Keratinocyte (primary cell): ENCODE data around the gene PTPRN2. TPM values are rescaled to one million over a fixed set of nuclear protein-coding genes. Genes with fewer than 3 reads are reported as not detected.

ENCODE experiments used
- DNase-seq: peaks from one replicate; pipeline ENCODE4 v3.0.0-alpha.2; 2011; ENCODE audit warnings: low read depth, missing footprints, low spot score
- FAIRE-seq: peaks from 2 replicates; lab custom pipeline; 2011; peaks lifted over from hg19 to GRCh38; lab: Jason Lieb, UNC
- H2AFZ ChIP-seq: 2 replicates; pipeline ENCODE4 v1.6.0; 2012; ENCODE audit warnings: low read length, control low read depth, inconsistent platforms; ENCODE audit not compliant: control insufficient read depth
- H3K27ac ChIP-seq: 2 replicates; pipeline ENCODE4 v1.5.1; 2011; ENCODE audit warnings: low read length; ENCODE audit not compliant: control insufficient read depth, insufficient read depth
- H3K27me3 ChIP-seq: 3 replicates; pipeline ENCODE4 v1.6.0; 2011; ENCODE audit warnings: low read length; ENCODE audit not compliant: control insufficient read depth, insufficient read depth; ENCODE audit errors: extremely low read depth
- H3K36me3 ChIP-seq, 2 experiments: 2 replicates in 1 of 2; 3 replicates in 1 of 2; pipeline ENCODE4 v1.5.1; 2011; ENCODE audit warnings: low read length in 2 of 2, mild to moderate bottlenecking in 1 of 2; ENCODE audit not compliant: control insufficient read depth in 2 of 2, insufficient read depth in 2 of 2; ENCODE audit errors: extremely low read depth in 1 of 2
- H3K4me1 ChIP-seq: 3 replicates; pipeline ENCODE4 v1.5.1; 2011; ENCODE audit warnings: low read length; ENCODE audit not compliant: control insufficient read depth, insufficient read depth; ENCODE audit errors: extremely low read depth
- H3K4me2 ChIP-seq: 3 replicates; pipeline ENCODE4 v1.6.0; 2011; ENCODE audit warnings: low read depth, low read length; ENCODE audit not compliant: control insufficient read depth, insufficient read depth; ENCODE audit errors: extremely low read depth
- H3K4me3 ChIP-seq, 3 experiments: fragments of 200-600 bp in 1 of 3; sonication (generic) in 1 of 3; 2 replicates in 2 of 3; 3 replicates in 1 of 3; pipeline ENCODE4 v1.5.1; 2011 to 2016; ENCODE audit warnings: low read length in 3 of 3, mild to moderate bottlenecking in 3 of 3, control low read depth in 2 of 3, inconsistent platforms in 1 of 3, low read depth in 1 of 3, mixed read lengths in 1 of 3, mixed run types in 1 of 3, moderate library complexity in 1 of 3; ENCODE audit not compliant: control insufficient read depth in 2 of 3, insufficient read depth in 2 of 3; ENCODE audit errors: extremely low read depth in 1 of 3
- H3K79me2 ChIP-seq: 2 replicates; pipeline ENCODE4 v1.6.0; 2012; ENCODE audit warnings: low read length; ENCODE audit not compliant: control insufficient read depth, insufficient read depth
- H3K9ac ChIP-seq: 3 replicates; pipeline ENCODE4 v1.6.0; 2011; ENCODE audit warnings: low read length; ENCODE audit not compliant: control insufficient read depth, insufficient read depth; ENCODE audit errors: extremely low read depth
- H3K9me1 ChIP-seq: 3 replicates; pipeline ENCODE4 v1.6.0; 2011; ENCODE audit warnings: low read length; ENCODE audit not compliant: control insufficient read depth, insufficient read depth; ENCODE audit errors: extremely low read depth
- H3K9me3 ChIP-seq: 2 replicates; pipeline ENCODE4 v1.5.1; 2012; ENCODE audit warnings: low read depth, low read length; ENCODE audit not compliant: control insufficient read depth
- H4K20me1 ChIP-seq: 3 replicates; pipeline ENCODE4 v1.6.0; 2011; ENCODE audit warnings: low read length; ENCODE audit not compliant: control insufficient read depth, insufficient read depth; ENCODE audit errors: extremely low read depth
- EZH2 ChIP-seq: IDR thresholded peaks from one replicate; pipeline ENCODE4 v1.6.1; 2012; ENCODE audit warnings: inconsistent platforms, mild to moderate bottlenecking, low read length, moderate library complexity
- dilution Hi-C: fragments of 300-500 bp; cut with MboI; formaldehyde crosslinking; loops from one replicate; pipeline ENCODE4 v1.7.0; 2020; ENCODE audit warnings: low sequenced_read_pairs; ENCODE audit not compliant: extremely low pct_ligation_motif_present
- polyA plus RNA-seq, 5 experiments: library from polyadenylated mRNA; depleted of rRNA in 3 of 5; stranded (reverse) in 3 of 5; stranded (forward) in 1 of 5; unstranded in 1 of 5; fragments of >200 nt; gene quantifications; 1 replicate in 1 of 5; 2 replicates in 3 of 5; 3 replicates in 1 of 5; pipeline versions ENCODE4 v1.2.1 to v1.2.3, GENCODE V29; 2011 to 2012; ENCODE audit warnings: missing spikeins in 2 of 5, low read depth in 1 of 5, low replicate concordance in 1 of 5
- TF ChIP-seq, protein P1 (sequence below), 3 experiments: IDR thresholded peaks in 1 of 3; conservative IDR thresholded peaks in 1 of 3; optimal IDR thresholded peaks in 1 of 3; 2 replicates in 2 of 3; 3 replicates in 1 of 3; pipeline versions ENCODE3 to v1.5.1; 2011; ENCODE audit warnings: low read length in 3 of 3, mild to moderate bottlenecking in 3 of 3, moderate library complexity in 2 of 3, control low read depth in 1 of 3, inconsistent platforms in 1 of 3; ENCODE audit not compliant: insufficient read depth in 2 of 3; ENCODE audit errors: extremely low read depth in 1 of 3

PTPRN2 gene
- polyA plus RNA-seq, 1 donor (not counting 4 experiments of a cell fraction or from before 2014, with no cell fraction given): not detected

DNA sequence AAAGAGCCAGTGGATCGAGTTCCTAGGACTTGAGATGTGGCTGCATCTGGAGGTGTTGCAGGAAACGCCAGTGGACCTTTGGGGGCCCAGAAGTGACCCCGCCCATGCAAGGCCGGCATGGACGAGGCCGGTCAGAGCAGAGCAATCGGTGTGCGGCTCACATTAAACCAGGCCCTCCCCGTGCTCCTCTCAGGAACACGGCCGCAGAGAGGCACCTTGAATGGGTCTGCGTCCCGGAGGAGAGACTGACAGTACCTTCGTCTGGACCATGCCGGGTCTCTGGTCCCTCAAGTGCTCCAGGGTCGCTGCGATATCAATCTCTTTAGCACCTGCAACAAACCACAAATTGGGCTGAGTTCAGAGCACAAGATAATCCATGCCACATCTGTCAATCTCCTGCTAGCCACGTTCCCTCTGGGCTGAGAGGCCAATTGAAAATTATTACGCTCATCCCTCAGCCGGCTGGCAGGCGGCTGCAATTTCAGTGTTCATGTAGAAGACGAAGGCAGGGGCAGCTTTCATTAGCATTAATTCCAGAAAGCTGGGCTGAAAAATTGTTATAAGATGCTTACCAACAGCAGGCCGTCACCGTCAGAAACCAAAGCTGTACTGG is 1038.8 kb downstream of the PTPRN2 start:
- Histone ChIP-seq H4K20me1 (no peaks in the 10 kb centered on the region), H3K79me2 (no peaks in the 10 kb centered on the region), H3K4me3 (no peak overlapping the region), H3K9me1 (no peaks in the 10 kb centered on the region), H3K9ac (no peak overlapping the region), H3K27ac (no peak overlapping the region), H3K4me1 (no peaks in the 10 kb centered on the region), H2AFZ (no peak overlapping the region), H3K36me3 (no peaks in the 10 kb centered on the region), H3K27me3 (no peaks in the 10 kb centered on the region), H3K4me2 (no peak overlapping the region), H3K9me3 (peaks cover 22% of the 10 kb centered on the region)
- DNase-seq: no peak
- dilution Hi-C loops: no loop called here
- no peak for TF ChIP-seq EZH2
- TF ChIP-seq, protein P1, sequence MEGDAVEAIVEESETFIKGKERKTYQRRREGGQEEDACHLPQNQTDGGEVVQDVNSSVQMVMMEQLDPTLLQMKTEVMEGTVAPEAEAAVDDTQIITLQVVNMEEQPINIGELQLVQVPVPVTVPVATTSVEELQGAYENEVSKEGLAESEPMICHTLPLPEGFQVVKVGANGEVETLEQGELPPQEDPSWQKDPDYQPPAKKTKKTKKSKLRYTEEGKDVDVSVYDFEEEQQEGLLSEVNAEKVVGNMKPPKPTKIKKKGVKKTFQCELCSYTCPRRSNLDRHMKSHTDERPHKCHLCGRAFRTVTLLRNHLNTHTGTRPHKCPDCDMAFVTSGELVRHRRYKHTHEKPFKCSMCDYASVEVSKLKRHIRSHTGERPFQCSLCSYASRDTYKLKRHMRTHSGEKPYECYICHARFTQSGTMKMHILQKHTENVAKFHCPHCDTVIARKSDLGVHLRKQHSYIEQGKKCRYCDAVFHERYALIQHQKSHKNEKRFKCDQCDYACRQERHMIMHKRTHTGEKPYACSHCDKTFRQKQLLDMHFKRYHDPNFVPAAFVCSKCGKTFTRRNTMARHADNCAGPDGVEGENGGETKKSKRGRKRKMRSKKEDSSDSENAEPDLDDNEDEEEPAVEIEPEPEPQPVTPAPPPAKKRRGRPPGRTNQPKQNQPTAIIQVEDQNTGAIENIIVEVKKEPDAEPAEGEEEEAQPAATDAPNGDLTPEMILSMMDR (optimal IDR thresholded peaks at IDR 0.05 in 1 of 3, IDR thresholded peaks at IDR 0.05 in 1 of 3, conservative IDR thresholded peaks at IDR 0.05 in 1 of 3; ENCODE audit: extremely low read depth in 1 of 3, insufficient read depth in 2 of 3, low read length in 3 of 3): no peak
- no peak for FAIRE-seq

- Histone ChIP-seq H2AFZ (no peak overlapping the region), H3K4me1 (no peaks in the 10 kb centered on the region), H4K20me1 (no peaks in the 10 kb centered on the region), H3K79me2 (no peaks in the 10 kb centered on the region), H3K4me3 (no peak overlapping the region), H3K9ac (no peak overlapping the region), H3K27ac (no peak overlapping the region), H3K27me3 (no peaks in the 10 kb centered on the region), H3K9me3 (peaks cover 26% of the 10 kb centered on the region), H3K4me2 (no peak overlapping the region), H3K9me1 (no peaks in the 10 kb centered on the region), H3K36me3 (no peaks in the 10 kb centered on the region)
- DNase-seq: no peak
- TF ChIP-seq, protein P1 (optimal IDR thresholded peaks at IDR 0.05 in 1 of 3, IDR thresholded peaks at IDR 0.05 in 1 of 3, conservative IDR thresholded peaks at IDR 0.05 in 1 of 3; ENCODE audit: extremely low read depth in 1 of 3, insufficient read depth in 2 of 3, low read length in 3 of 3): no peak
- no peak for TF ChIP-seq EZH2
- dilution Hi-C loops: no loop called here
- no peak for FAIRE-seq
Observed at GRCh38 chr7:157547611-157548010, 1040.0 kb downstream of the PTPRN2 start.
